NOMO-1 treated with dmso at 0.1 percent for 144 hours (cell line): ENCODE data around the gene MMP21.

Experiments used
- DNase-seq: peaks from one replicate; lab custom pipeline; 2025; ENCODE audit not compliant: unreplicated experiment; lab: John Stamatoyannopoulos, UW

MMP21 gene

DNA sequence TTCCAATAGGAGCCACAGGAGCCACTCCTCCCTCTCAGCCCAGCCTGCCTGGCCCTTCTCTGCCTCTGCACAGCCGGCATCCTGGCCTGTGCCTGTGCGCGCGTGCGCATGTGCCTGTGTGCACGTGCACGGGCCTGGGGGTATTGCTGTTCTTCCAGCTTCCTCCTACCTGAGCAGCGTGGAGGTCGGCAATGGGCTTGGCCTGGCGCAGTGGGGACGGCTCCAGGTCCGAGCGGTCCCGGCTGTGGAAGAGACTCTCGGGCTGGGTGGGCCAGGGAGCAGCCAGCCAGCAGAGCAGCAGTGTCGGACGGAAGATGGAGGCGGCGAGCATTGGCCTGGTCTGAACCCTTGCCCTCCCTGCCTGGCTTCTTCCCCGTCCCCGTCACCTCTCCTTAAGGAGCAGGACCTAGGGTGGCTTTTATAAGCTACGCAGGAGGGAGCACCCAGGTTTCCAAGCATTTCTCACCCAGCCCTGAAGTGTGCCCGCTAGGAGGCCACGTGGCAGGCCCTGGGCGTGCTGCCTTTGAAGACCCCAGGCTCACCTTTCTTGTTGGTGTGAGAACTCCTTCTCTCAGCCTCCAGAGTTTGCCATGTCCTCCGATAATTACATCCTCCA lies at the start of gene MMP21:
Gene MMP21 (minus strand): TSS at position 331 of the 616 bp plus-strand sequence. CDS start 0 bp downstream, at position 331.
- DNase-seq: no peak

- DNase-seq: no peak
Measured at GRCh38 chr10:125824736-125825135, 49.1 kb upstream of the MMP21 start.

- DNase-seq: no peak
Measured at GRCh38 chr10:125823663-125824251, 48.1 kb upstream of the MMP21 start.

GRCh38 chr10:125822878-125823662 lies 47.4 kb upstream of the MMP21 start, which contains the start of the genes BCCIP and UROS:
BCCIP (plus strand) TSS chr10:125823546; CDS start chr10:125823558, 12 bp downstream.
UROS (minus strand) TSS chr10:125823258; CDS start chr10:125816499, 6,759 bp downstream.
- peak; percentile 93 for DNase-seq

DNA sequence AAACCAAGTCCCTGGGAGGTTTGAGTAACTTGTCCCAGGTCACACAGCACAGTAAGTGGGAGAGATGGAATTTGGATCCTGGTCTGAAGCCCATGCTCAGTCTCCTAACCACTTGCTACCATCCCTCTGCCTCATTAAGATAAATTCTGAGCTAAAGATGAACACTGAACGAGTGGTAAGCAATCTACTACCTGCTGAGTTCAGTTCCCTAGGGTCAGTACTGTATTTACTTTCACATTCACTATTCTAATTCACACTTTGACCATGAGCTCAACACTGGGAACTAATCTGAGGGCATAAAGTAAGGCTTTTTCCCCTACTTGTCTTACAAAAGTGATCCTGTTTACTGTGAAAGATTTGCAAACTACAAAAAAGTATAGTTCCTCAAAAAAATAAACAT lies 45.1 kb upstream of the MMP21 start:
- no peak for DNase-seq

DNA sequence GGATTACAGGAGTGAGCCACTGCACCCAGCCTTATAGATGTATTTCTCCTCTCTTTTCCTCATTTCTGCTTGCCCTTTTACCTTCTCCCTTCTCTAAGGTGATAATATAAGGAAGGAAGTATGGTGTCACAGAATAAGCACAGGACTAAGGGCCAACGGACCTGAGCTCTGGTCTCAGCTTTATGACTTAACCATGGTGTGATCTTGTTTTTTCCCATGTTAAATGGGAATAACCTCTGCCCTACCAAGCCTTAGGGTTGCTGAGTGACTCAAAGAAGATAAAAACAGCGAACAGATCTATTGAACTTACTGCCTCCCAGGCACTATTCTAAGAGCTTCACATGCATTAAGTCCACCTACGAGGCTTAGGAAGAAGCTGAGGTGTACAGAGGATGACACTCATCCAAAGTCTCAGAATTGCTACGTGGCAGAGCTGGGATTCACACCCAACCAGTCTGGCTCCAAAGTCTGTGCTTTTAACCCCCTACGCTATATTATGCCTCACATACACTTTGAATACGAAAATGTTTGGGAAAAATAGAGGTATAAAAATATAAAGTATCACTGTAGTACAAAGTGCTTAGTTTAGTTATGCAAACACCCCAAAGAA lies 41.8 kb upstream of the MMP21 start:
- DNase-seq: no peak

DNA sequence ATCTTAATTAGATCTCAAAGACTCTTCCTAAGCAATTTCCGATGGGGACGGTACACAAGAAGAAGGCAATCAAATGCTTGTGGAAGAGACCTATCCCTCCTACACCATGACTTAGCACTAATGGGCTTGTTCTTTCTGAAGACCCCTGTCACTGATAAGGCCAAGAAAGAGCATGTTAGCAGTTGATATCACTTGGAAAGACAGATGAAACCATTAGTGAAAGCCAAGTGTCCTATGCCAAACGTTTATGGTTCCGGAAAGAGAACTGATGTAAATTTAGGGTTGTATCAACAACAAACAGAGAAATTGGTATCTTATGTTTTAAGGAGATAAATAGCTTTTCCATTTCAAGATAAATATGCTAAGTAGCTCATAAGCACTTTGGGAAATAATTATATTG lies 40.9 kb upstream of the MMP21 start:
- DNase-seq: no peak

- no peak for DNase-seq
Measured at GRCh38 chr10:125815764-125816163, 40.1 kb upstream of the MMP21 start.

DNA sequence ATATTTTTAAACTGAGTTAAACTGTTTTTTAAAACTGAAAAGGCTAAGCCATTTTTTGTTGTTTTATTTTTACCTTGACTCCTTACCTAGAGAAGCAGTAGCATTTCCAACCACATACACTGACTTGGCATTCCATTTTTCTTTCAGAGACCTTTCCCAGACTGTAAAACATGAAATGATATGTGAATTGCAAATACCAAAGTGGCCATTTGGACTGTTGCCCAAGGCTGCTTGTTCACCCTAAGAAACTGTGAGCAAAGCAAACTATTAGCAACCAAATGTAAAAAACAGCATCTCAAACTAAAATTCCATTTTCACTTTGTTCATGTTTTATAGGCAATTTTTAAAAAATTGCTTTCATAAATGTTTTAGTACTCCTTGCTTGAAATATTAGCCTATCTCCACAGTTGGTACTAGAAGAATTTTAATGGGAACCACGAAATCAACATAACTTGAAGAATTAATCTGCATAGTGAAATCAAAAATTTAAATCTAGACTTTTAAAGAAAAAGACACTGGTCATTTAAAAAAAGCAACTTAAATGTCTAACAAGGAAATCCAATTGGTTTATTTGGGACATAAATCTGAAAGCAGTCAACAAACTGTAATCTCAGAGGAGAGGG lies 36.6 kb upstream of the MMP21 start:
- no peak for DNase-seq

DNA sequence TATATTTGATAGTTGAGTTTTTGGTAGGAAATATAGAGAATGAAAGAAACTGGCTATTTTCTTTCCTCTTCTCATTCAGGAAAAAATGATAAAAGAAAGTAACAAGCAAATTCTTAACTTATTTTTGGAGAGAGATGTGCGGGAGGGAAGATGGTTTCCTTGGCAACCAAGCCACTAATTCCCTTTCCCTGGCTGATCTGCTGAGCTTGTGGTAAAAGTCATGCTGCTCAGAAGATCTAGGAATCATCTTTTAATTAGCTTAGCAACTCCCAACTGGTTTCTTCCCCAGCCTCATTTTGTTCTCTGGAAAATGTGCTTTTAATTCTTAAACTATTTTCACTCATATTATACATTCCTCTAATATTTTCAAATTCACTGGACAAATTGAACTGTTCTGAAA lies 35.6 kb upstream of the MMP21 start:
- no peak for DNase-seq

- DNase-seq: no peak
Measured at GRCh38 chr10:125808047-125808446, 32.4 kb upstream of the MMP21 start.

DNA sequence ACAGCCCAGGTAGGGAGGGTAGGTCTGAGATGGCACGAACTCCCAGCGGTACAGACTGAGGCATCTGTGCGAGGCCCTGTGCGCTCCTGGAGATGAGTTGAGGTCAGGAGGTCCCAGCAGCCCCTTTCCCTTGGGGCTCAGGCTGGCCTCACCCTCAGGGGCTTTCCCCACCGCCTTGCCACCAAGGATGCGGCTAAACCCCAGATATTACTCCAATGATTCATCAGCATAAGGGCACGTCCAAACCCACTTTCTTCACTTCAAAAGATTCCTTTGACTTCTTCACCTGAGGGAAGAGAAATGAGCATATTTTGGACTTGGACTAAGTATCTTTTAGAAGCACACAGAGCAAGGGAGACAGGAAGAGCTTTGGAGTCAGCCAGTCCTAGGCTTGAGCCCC lies 27.1 kb upstream of the MMP21 start:
- no peak for DNase-seq

DNA sequence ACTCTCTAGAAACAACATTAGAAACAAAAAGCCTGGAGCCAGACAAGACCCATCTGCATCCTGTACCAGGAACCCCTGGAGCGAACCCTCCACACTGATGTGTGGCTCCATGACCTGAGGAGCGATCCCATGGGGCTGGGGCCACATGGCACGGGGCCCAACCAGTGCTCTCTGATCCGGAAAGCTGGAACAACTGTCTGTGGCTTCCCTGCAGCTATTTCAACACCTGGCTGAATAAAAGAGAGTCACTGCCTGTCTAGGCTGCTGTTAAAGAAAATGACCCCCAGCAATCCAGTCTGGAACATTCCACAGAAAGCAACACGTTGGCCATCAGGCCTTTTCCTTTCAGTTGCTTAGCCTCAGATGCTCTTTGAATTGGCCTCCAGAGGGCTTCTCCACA lies 26.5 kb upstream of the MMP21 start:
- DNase-seq: no peak

DNA sequence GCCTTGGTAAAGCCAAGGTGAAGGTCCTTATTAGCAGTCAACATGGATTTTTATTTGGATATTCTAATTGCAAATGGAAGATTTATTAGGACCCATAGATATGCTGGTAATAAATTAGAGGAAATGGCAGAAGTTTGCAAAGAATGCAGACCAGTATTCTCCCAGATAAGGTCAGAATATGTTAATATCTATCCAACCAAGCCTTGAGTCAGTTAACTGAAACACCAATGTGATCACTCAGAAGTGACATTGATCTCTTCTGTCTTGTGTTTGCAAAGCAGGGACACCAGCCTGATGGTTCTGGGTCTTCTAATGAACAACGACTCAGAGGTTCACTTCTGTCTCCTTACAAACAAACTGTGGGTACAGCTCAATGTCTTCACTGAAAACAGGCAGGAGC lies 26.0 kb upstream of the MMP21 start:
- DNase-seq: no peak

DNA sequence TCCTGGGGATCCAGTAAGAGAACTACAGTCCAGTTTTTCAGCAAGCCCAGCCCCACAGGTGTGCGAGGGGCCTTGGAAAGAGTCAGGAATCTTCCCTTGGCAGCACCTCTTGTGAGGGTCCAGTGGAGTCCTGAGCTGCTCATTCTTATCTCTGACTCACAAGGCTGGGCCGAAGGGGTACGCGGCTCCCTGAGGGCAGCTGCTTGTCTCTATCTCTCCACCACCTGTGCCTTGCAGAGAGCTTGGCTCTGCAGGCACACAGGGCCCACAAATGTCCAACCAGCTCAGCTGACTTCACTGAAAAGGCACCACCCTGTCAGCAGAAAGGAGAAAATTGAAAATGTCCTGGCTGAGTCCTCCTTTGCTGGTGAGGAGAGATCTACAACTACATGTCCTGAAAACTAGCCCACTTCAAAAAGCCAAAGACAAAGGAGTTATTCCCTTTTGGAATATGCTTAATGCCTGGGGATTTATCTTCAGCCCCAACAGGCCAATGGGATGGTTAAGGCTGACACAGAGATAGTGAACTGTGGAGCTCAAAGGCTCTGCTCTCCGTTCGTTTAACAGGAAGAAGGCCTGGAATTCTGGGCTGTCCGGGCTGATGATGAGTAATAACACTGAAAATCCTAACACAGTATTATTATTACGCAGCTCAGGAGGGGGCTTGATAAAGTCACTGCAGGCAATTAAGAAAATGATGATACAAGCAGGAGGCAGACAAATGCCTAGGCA lies 24.0 kb upstream of the MMP21 start:
- no peak for DNase-seq

DNA sequence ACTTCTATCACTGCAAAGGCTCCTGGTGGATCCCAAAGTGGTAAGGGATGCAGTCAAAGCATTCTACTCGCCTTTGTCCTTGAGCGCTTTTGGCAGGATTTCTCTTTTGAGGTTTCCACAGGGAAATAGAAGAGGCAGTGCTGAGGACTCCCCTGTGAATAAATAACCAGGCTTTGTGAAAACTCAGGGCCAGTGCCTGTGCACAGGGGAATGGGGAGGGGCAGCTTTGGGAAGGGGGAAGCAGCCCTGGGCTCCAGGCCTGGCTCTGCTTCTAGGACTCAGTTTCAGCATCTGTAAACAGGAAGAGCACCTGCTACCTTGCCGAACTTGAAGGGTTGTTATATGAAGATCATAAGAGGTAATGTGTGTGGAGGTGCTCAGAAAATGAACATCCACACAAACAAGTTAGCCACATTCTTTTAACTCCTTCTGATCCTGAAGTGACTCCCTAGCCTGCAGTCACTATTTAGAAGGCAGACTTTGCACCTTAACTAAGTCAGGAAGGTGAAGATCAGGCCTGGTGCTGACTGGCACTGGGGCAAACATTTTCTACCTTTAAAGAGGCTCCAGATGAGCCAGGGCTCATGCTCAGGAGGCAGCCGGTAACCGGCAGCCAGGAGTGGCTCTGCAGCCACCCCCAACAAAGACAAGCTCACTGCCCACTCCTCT lies 22.5 kb upstream of the MMP21 start:
- no peak for DNase-seq

- DNase-seq: no peak
Measured at GRCh38 chr10:125797424-125797823, 21.8 kb upstream of the MMP21 start.

- no peak for DNase-seq
Measured at GRCh38 chr10:125795637-125796190, 20.1 kb upstream of the MMP21 start.

- no peak for DNase-seq
Measured at GRCh38 chr10:125795128-125795527, 19.5 kb upstream of the MMP21 start.
